ENCODE data around the gene XPO1.

DNA sequence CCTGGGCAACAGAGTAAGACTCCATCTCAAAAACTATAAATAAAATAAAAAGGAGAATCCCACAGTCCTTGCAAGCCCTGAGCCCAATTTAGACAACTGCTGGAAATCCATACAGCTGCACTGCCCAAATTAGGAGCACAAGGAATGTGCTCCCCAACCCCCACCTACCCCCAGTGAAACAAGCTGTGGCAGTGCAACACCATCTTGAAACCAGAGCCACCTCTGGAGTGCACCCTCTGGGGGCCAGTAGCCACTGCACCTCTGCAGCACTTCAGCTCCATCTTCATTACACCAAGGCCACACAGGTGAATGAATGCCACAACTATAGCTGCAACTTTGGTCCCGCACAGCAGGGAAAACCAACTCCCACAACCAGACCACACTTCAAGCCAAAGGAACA lies 104.5 kb downstream of the XPO1 start:
- no peak for TF ChIP-seq CTCF (IDR thresholded peaks at IDR 0.05)
- no peak for TF ChIP-seq POLR2AphosphoS5 (IDR thresholded peaks at IDR 0.05; ENCODE audit: low read depth, low read length)
- no peak for TF ChIP-seq TCF7L2 (IDR thresholded peaks at IDR 0.05; ENCODE audit: low read depth, low read length)
- no peak for TF ChIP-seq REST (IDR thresholded peaks at IDR 0.05; ENCODE audit: insufficient read depth in 1 of 2, low read depth in 2 of 2, low read length in 1 of 2)
